Activated CD4-positive, CD25-positive, alpha-beta regulatory T cell treated with anti-CD3 and anti-CD28 coated beads, Interleukin-2, amount 50 U/mL, for 72 hours (primary cell): Measurements from ENCODE around the gene IL1RAPL2.
"Not testable (repeated sequence)": the region's sequence is repeated elsewhere in the genome, so short reads cannot be mapped to it uniquely, and the experiment has no call there.

Experiments
- DNase-seq: peaks from one replicate; pipeline ENCODE4 v3.0.0; 2021

The IL1RAPL2 gene

GRCh38 chrX:105038672-105039328 is 472.8 kb downstream of the IL1RAPL2 start:
- no peak for DNase-seq

- DNase-seq: no peak
Observed at GRCh38 chrX:105050921-105051320, 484.9 kb downstream of the IL1RAPL2 start.

DNA sequence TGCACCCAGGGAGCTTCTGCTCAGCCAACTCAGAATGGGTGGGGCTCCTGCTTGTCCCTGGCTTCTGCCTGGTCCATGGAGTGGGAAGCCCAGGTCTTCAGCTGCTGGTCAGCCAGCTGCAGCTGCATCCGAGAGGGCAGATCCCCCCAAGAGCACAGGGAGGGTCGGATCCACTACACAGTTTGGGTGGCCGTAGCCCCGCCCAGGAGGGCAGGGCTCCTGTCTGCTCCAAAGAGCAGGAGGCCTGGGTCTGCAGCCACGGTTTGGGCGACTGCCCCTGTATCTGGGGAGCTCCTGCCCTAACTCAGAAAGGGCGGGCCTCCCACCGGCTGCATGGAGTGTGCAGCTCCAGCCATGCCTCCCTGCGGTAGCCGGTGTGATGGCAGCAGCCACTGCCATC is 485.4 kb downstream of the IL1RAPL2 start:
- DNase-seq: no peak

DNA sequence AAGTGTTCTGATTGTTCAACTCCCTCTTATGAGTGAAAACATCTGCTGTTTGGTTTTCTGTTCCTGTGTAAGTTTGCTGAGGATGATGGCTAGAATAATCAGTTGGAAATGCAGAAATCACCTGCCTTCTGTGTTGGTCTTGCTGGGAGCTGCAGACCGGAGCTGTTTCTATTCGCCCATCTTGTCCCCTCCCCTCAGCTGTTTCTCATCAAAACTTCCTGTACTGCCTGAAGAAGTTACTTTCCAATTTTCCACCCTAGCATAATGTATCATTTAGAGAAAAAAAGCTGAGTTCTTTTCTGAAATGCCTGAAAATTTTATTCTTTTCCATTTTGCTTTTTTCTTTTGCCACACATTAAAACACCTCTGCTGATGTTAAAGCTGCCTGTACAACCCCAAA is 486.9 kb downstream of the IL1RAPL2 start:
- no peak for DNase-seq

- DNase-seq: no peak
Observed at GRCh38 chrX:105063743-105064142, 497.7 kb downstream of the IL1RAPL2 start.

- no peak for DNase-seq
Observed at GRCh38 chrX:105098201-105098600, 532.2 kb downstream of the IL1RAPL2 start.

DNA sequence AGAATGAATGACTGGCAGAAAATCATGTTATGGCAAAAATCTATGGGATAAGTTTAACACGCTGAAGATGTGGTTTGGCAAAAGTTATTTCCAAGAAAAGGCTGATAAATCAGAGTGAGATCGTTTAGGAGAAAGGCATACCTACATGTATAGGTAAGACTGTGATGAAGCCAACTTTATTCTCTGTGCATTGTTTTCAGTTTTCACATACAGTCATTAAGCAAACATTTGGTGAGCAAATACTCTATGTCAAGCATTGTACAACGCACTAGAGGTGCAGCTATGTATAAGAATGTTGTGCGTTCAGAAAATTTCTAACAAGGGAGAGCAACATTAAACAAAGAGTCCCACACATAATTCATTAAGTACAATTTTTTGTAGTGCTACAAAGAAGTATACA is 532.8 kb downstream of the IL1RAPL2 start:
- no peak for DNase-seq

GRCh38 chrX:105101378-105101777 is 535.4 kb downstream of the IL1RAPL2 start:
- DNase-seq: no peak

DNA sequence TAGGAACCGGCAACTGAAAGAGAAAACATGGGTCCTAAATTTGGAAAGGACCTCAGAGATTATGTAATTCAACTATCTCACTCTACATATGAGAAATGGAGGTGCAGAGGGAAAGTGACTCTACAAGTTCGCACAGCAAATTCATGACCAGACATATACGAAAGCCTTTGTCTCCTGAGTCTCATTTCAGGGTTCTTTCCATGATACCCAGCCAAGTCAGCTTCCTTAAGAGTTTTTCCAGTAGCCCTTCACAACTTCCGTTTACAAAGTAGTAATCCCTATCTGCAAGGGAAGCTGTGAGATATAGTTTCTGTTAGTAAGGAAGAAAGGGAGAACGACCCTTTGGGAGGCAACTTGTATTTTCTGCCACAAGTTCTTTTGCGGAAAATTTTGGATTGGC is 543.9 kb downstream of the IL1RAPL2 start:
- no peak for DNase-seq

GRCh38 chrX:105114554-105115130 is 548.6 kb downstream of the IL1RAPL2 start:
- DNase-seq: no peak

DNA sequence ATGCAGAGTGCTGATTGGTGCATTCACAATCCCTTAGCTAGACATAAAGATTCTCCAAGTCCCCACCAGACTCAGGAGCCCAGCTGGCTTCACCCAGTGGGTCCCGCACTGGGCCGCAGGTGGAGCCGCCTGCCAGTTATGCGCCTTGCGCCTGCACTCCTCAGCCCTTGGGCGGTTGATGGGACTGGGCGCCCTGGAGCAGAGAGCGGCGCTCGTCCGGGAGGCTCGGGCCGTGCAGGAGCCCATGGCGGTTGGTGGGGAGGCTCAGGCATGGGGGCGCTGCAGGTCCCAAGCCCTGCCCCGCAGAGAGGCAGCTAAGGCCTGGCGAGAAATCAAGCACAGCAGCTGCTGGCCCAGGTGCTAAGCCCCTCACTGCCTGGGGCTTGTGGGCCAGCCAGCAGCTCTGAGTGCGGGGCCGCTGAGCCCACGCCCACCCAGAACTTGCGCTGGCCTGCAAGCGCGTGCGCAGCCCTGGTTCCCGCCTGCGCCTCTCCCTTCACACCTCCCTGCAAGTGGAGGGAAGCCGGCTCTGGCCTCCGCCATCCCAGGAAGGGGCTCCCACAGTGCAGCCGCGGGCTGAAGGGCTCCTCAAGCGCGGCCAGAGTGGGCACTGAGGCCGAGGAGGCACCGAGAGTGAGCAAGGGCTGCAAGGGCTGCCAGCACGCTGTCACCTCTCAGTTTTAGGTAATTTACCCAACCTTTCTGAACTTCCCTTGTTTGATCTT is 549.8 kb downstream of the IL1RAPL2 start:
- DNase-seq: not testable (repeated sequence)

DNA sequence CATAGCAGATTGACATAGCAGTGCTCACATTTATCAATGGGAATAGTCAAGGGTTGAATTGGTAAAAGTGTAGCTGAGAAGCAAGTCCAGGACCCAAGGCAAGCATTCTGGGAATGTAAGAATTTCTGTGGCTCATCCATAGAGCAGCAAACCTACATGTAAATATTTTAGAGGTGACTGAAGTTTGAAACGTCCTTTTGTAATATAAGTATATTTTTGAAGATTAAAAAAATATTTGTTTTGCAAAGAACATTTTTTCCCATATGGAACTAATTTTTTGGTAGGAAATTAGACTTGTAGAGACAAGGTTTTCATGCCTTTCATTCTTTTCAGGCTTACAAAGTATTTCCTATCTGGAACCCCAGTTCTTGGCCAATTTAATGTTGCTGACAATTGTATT is 550.5 kb downstream of the IL1RAPL2 start:
- DNase-seq: no peak

- DNase-seq: no peak
Observed at GRCh38 chrX:105117621-105118020, 551.6 kb downstream of the IL1RAPL2 start.

DNA sequence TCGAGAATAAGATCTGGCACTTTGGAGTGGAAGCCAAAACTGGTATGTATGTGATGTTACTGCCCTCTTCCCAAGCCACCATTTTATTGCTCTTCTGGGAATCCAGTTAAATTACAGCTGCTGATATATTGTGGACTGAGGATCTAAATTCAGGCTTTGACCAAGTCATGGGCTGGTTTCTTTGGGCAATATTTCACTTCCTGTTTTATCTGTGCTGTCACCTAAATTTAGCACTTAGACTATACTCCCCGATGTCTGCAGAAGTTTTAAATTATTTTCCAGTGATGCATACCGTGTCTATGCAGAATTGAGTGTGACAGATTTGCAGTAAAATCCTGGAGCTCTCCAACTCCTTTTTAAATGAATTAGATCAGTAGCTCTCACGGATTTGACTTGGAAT is 554.5 kb downstream of the IL1RAPL2 start:
- no peak for DNase-seq

DNA sequence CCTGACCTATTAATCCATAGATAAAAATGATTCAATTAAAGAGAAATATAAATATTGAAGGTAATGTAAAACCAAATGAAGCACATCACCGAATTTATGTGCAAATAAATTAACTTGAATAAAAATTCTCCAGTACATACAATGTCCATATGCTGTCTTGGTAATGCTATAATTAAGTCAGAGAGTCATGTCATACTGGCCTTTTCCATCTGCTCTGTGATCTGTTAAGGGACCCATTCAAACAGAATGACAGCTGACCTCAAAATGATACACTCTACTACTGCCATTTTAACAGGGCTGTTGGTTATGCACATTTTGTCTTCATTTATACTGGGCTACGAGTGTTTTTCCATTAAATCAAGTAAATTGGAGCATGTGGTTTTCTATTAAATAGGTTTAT is 555.2 kb downstream of the IL1RAPL2 start:
- no peak for DNase-seq

DNA sequence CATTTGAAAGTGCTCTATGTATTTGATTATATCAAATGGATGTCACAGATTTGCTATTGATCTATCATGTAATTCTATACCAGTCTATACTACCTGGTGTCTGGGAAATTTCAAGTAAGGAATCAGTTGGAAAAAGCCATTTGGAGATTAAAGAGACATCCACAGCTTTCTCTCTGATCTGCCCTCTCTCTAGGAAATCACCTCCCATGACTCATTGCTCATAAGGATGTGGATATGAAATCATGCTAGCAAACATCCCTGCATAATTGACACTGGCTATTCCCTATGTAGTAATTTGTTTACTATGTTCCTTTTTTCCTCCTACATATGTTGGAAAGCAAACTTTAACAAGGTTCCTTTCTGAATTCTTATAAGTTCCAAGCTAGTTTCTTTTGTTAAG is 560.2 kb downstream of the IL1RAPL2 start:
- no peak for DNase-seq

DNA sequence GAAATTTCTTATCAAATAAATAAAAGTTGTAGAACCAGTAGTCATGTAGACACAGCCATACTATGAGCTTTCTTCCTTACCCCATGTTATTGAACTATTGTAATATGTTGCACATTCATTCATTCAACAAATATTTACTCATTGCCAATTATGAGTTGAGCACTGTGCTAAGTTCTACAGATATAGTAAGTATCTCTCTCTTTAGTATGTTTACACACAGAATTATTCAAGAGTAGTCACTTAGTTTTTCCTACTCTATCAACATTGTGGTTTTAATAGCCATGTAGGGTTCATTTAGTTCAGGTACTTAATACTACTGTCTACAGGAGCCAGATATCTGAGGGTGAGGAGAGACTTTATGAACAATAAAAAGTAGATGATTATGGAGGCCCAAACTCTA is 568.3 kb downstream of the IL1RAPL2 start:
- DNase-seq: no peak

- no peak for DNase-seq
Observed at GRCh38 chrX:105136786-105137185, 570.8 kb downstream of the IL1RAPL2 start.

DNA sequence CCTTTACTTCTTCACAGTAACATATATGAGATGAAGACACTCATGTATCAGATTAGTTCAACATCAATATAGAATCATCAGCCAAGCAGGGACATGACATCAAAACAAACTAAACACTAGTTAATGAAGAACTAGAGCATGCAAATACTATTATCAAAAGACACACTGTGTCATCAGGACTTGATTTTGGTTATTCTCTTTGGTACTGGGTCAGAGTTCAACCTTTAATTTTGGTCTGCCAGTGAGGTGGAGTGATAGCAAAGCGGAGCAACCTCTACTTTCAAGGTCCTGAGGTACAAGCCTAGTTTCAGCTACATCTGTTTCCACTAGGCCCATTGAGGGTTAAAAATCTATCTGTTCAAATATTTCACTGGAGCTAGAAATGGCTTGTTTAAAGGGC is 584.0 kb downstream of the IL1RAPL2 start:
- DNase-seq: no peak

DNA sequence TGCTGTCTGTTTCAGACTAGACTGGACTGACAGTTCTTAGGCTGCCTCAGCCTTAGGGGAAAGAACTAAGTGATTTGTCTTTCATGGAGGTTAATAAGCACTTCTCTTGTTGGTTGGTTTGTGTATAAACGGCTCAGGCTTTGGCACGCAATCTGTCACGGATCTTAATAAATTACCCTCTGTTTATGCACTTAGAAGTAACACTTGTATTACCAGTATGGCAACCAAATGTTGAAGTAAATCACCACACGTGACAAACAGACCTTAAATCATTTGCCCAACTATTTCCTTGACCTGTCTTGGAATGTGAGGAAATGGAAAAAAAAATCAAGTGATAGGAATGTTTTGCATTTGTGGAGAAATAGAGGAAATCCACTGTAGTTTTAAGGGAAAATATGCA is 584.6 kb downstream of the IL1RAPL2 start:
- no peak for DNase-seq

- no peak for DNase-seq
Observed at GRCh38 chrX:105167233-105167632, 601.2 kb downstream of the IL1RAPL2 start.

GRCh38 chrX:105168577-105168976 is 602.6 kb downstream of the IL1RAPL2 start:
- no peak for DNase-seq

DNA sequence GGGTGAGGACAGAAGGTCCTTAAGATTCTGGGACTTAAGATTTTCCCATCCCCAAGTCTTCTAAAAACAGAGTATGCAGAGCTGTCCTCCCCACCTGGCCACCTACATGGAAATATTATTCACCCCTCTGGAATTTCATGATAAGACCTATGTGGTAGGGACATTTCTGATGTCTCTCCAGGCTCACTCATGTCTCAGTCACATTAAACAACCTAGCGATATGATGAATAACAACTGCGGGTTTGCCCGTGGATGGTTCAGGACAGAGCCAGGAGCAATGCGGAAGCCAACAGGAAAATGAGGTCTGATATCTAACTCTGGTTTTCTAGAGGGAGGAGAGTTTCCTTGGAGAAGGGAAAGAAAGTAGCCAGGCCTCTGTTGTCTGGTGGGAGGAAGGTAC is 607.1 kb downstream of the IL1RAPL2 start:
- no peak for DNase-seq

DNA sequence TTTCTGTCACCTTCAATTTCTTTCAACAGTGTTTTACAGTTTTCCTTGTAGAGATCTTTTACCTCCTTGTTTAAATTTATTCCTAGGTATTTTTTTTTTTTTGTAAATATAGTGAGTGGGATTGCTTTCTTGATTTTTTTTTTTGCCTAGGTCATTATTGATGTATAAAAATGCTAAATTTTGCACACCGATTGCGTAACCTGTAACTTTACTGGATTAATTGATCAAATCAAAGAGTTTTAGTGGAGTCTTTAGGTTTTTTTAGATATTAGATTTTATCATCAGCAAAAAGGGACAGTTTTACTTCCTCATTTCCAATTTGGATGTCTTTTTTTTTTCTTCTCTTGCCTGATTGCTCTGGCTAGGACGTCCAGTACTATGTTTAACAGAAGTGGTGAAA is 613.6 kb downstream of the IL1RAPL2 start:
- no peak for DNase-seq

DNA sequence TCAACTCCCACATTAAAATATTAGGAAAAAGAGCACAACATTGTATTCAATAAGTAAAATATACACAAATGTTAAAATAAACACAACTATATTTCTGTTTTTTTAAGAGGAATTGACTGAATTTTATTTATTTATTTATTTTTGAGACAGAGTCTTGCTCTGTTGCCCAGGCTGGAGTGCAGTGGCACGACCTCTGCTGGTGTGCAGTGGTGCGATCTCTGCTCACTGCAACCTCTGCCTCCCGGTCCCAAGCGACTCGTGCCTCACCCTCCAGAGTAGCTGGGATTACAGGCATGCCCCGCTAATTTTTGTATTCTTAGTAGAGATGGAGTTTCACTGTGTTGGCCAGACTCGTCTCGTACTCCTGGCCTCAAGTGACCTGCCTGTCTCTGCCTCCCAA is 623.1 kb downstream of the IL1RAPL2 start:
- DNase-seq: no peak
